ENCODE results near the gene PBX2. TPM values are rescaled to one million over a fixed set of nuclear protein-coding genes. Genes with fewer than 3 reads are reported as not detected.

Gene PBX2
- total RNA-seq, 1 experiment from 2014 or later = 48.1 TPM

- Mint-ChIP-seq H3K4me1 (ENCODE audit: insufficient read depth, unreplicated experiment) (peaks cover 58% of the 10 kb centered on the region), H3K4me3 (ENCODE audit: unreplicated experiment) (peak overlapping the region; percentile 79), H3K27me3 (ENCODE audit: insufficient read depth, unreplicated experiment) (no peaks in the 10 kb centered on the region), H3K36me3 (ENCODE audit: insufficient read depth, unreplicated experiment) (peaks cover 42% of the 10 kb centered on the region), H3K9me3 (ENCODE audit: unreplicated experiment) (no peaks in the 10 kb centered on the region), H3K27ac (ENCODE audit: low read depth, unreplicated experiment) (peak overlapping the region; percentile 91)
- ChIA-PET POLR2A (interaction anchor here (0.6 to 5.0 kb wide), 26 partner anchors 9 to 1074 kb away, joined by 3 to 112 read pairs (median 4); partner anchors contain the start of genes ATF6B, BRD2, DXO and EHMT2), CTCF (interaction anchor here (0.6 to 1.3 kb wide), 3 partner anchors 14 to 292 kb away, joined by 3 to 4 read pairs (median 3); partner anchors contain the start of gene PBX2)
- DNase-seq (ENCODE audit: unreplicated experiment) = no peak
- intact Hi-C loops (cut with micrococcal nuclease) = loop anchor here (1.0 kb wide), 1 partner anchor 22 kb away; the partner anchor contains the start of gene PPT2
- BruUV-seq (replicated peaks) = TSS peak; percentile 78
- TF ChIP-seq, protein P1, sequence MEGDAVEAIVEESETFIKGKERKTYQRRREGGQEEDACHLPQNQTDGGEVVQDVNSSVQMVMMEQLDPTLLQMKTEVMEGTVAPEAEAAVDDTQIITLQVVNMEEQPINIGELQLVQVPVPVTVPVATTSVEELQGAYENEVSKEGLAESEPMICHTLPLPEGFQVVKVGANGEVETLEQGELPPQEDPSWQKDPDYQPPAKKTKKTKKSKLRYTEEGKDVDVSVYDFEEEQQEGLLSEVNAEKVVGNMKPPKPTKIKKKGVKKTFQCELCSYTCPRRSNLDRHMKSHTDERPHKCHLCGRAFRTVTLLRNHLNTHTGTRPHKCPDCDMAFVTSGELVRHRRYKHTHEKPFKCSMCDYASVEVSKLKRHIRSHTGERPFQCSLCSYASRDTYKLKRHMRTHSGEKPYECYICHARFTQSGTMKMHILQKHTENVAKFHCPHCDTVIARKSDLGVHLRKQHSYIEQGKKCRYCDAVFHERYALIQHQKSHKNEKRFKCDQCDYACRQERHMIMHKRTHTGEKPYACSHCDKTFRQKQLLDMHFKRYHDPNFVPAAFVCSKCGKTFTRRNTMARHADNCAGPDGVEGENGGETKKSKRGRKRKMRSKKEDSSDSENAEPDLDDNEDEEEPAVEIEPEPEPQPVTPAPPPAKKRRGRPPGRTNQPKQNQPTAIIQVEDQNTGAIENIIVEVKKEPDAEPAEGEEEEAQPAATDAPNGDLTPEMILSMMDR (IDR thresholded peaks at IDR 0.05; ENCODE audit: unreplicated experiment) = no peak
These were observed 13.4 kb downstream of the PBX2 start for GRCh38 chr6:32176476-32177182.

DNA sequence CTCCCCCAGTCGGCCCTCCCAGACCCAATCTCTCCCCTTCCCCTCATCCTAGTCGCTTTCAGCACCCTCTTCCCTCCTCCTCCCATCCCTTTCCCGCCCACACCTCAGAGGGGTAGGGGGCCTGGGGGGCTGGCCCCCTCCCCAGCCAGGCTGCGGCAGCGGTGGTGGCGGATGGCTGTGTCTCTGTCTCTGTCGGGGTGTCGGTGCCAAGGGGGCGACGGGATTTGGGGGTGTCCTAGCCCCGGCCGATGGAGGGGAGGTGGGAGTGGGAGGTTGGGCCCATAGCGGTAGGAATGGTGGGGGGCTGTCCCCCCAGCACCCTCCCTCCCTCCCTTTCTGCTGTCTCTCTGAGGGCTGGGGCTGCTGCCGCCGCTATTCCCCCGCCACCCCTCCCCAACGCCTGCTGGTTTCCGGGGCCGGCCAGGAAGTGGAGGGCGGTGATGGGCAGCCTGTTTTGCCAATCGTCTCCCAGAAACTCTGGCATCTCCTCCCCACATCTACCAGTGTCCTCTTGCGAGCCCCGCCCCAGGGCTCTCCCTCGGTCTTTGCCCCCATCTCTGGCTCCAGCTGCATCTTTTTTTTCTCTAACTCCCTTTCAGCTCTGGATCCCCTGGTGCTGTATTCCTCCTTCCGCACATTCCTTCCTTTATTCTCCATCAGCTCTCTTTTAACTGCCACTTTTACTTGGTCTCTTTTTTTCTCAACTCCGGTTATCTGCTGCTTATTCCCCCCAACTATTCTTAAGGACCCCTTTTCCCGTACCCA is 14.1 kb downstream of the PBX2 start, which contains the start of gene AGPAT1:
Gene AGPAT1 (minus strand): TSS at position 374 of the 765 bp plus-strand sequence. CDS start 4,588 bp downstream, outside the sequence.
- TF ChIP-seq, protein P1 (IDR thresholded peaks at IDR 0.05; ENCODE audit: unreplicated experiment) = no peak
- Mint-ChIP-seq H3K4me3 (ENCODE audit: unreplicated experiment) (peak within 1 kb of the TSS; percentile 79), H3K36me3 (ENCODE audit: insufficient read depth, unreplicated experiment) (peaks cover 37% of the 10 kb centered on the region), H3K4me1 (ENCODE audit: insufficient read depth, unreplicated experiment) (peaks cover 53% of the 10 kb centered on the region), H3K27me3 (ENCODE audit: insufficient read depth, unreplicated experiment) (no peaks in the 10 kb centered on the region), H3K27ac (ENCODE audit: low read depth, unreplicated experiment) (peak within 1 kb of the TSS; percentile 91), H3K9me3 (ENCODE audit: unreplicated experiment) (no peaks in the 10 kb centered on the region)
- POLR2A ChIA-PET = interaction anchor here (1.0 to 5.0 kb wide), 14 partner anchors 8 to 795 kb away, joined by 3 to 112 read pairs (median 6); partner anchors contain the start of genes ATF6B, DXO, FKBPL and GPSM3
- CTCF ChIA-PET = interaction anchor here (0.6 to 1.1 kb wide), 2 partner anchors 20 to 57 kb away, joined by 3 read pairs; no protein-coding TSS in a partner anchor
- no TSS peak for BruUV-seq (replicated peaks)
- intact Hi-C loops (cut with micrococcal nuclease) = no loop called here
- DNase-seq (ENCODE audit: unreplicated experiment) = peak; percentile 95

GRCh38 chr6:32175322-32175710 is 14.7 kb downstream of the PBX2 start:
- H3K9me3 Mint-ChIP-seq (ENCODE audit: unreplicated experiment) = no peaks in the 10 kb centered on the region
- CTCF ChIA-PET = no interaction called here
- H3K27me3 Mint-ChIP-seq (ENCODE audit: insufficient read depth, unreplicated experiment) = no peaks in the 10 kb centered on the region
- intact Hi-C loops (cut with micrococcal nuclease) = no loop called here
- no TSS peak for BruUV-seq (replicated peaks)
- POLR2A ChIA-PET = no interaction called here
- H3K4me1 Mint-ChIP-seq (ENCODE audit: insufficient read depth, unreplicated experiment) = peaks cover 47% of the 10 kb centered on the region
- H3K36me3 Mint-ChIP-seq (ENCODE audit: insufficient read depth, unreplicated experiment) = peaks cover 33% of the 10 kb centered on the region
- peak overlapping the region; percentile 91 for H3K27ac Mint-ChIP-seq (ENCODE audit: low read depth, unreplicated experiment)
- peak overlapping the region; percentile 79 for H3K4me3 Mint-ChIP-seq (ENCODE audit: unreplicated experiment)
- DNase-seq (ENCODE audit: unreplicated experiment) = no peak
- TF ChIP-seq, protein P1 (IDR thresholded peaks at IDR 0.05; ENCODE audit: unreplicated experiment) = no peak

- no TSS peak for BruUV-seq (replicated peaks)
- H3K4me1 Mint-ChIP-seq (ENCODE audit: insufficient read depth, unreplicated experiment) = peaks cover 40% of the 10 kb centered on the region
These were observed 15.6 kb downstream of the PBX2 start for GRCh38 chr6:32174416-32174815.

More at GRCh38 chr6:32174416-32174815, 15.6 kb downstream of the PBX2 start:
- intact Hi-C loops (cut with micrococcal nuclease) = no loop called here
- TF ChIP-seq, protein P1 (IDR thresholded peaks at IDR 0.05; ENCODE audit: unreplicated experiment) = no peak
- H3K36me3 Mint-ChIP-seq (ENCODE audit: insufficient read depth, unreplicated experiment) = peaks cover 31% of the 10 kb centered on the region
- H3K27ac Mint-ChIP-seq (ENCODE audit: low read depth, unreplicated experiment) = no peak overlapping the region
- H3K4me3 Mint-ChIP-seq (ENCODE audit: unreplicated experiment) = peak overlapping the region; percentile 79
- CTCF ChIA-PET = no interaction called here
- no peak for DNase-seq (ENCODE audit: unreplicated experiment)
- no peaks in the 10 kb centered on the region for H3K27me3 Mint-ChIP-seq (ENCODE audit: insufficient read depth, unreplicated experiment)
- H3K9me3 Mint-ChIP-seq (ENCODE audit: unreplicated experiment) = no peaks in the 10 kb centered on the region
- POLR2A ChIA-PET = interaction anchor here (0.6 kb wide), 1 partner anchor 569 kb away, joined by 3 read pairs; no protein-coding TSS in a partner anchor
